GM12891 (cell line): ENCODE data around the gene PREX1.

Source experiments
- POLR2A ChIP-seq: IDR thresholded peaks from 2 replicates; pipeline ENCODE4 v1.6.1; 2011; ENCODE audit warnings: low read depth, low read length, control low read depth
- POLR2AphosphoS5 ChIP-seq: IDR thresholded peaks from 2 replicates; pipeline ENCODE4 v1.6.1; 2011; ENCODE audit warnings: low read depth, low read length, control low read depth
- POU2F2 ChIP-seq: IDR thresholded peaks from 2 replicates; pipeline ENCODE4 v1.6.1; 2011; ENCODE audit warnings: low read depth, mild to moderate bottlenecking, control low read depth, low read length, moderate library complexity
- TAF1 ChIP-seq: IDR thresholded peaks from 2 replicates; pipeline ENCODE4 v1.6.1; 2011; ENCODE audit warnings: low read depth, low read length, control low read depth

DNA sequence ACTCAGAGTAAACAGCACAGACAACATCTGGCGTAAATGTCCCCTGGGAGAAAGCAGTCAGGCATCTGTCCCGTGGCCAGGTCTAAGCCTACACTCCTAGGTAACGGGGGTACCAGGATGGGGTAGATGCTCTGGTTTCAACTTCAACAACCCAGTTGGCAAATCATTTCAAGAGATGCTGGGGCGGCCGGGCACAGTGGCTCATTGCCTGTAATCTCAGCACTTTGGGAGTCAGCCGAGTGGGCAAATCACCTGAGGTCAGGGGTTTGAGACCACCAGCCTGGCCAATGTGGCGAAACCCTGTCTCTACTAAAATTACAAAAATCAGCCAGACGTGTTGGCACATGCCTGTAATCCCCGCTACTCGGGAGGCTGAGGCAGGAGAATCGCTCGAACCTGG is 12.3 kb downstream of the PREX1 start:
- no peak for TF ChIP-seq POLR2AphosphoS5
- no peak for TF ChIP-seq TAF1
- TF ChIP-seq POLR2A: no peak
- no peak for TF ChIP-seq POU2F2
